ENCODE data around the gene DNAI1.
A peak's percentile ranks its signal among the peaks of the same experiment; 100 is the strongest.

The DNAI1 gene

GRCh38 chr9:34493972-34494535, 35.4 kb downstream of the DNAI1 start:
- Histone ChIP-seq H3K4me3 (replicated peaks; ENCODE audit: insufficient read depth, low read length) (no peak overlapping the region), H3K27me3 (ENCODE audit: insufficient read depth, poor library complexity, severe bottlenecking) (peaks cover 5% of the 10 kb centered on the region), H3K27ac (replicated peaks) (no peak overlapping the region)
- DNase-seq (ENCODE audit: low read depth in 1 of 2, low spot score in 1 of 2) = peak; percentile 5 to 14
- TF ChIP-seq REST (IDR thresholded peaks at IDR 0.05; ENCODE audit: insufficient replicate concordance, low read depth) (peak; percentile 98), CTCF (IDR thresholded peaks at IDR 0.05; ENCODE audit: insufficient read depth, low read length) (no peak)

GRCh38 chr9:34496149-34496712, 37.6 kb downstream of the DNAI1 start:
- Histone ChIP-seq H3K27me3 (ENCODE audit: insufficient read depth, poor library complexity, severe bottlenecking) (peaks cover 6% of the 10 kb centered on the region), H3K4me3 (replicated peaks; ENCODE audit: insufficient read depth, low read length) (no peak overlapping the region), H3K27ac (replicated peaks) (no peak overlapping the region)
- DNase-seq (ENCODE audit: low read depth in 1 of 2, low spot score in 1 of 2) = no peak
- TF ChIP-seq REST (IDR thresholded peaks at IDR 0.05; ENCODE audit: insufficient replicate concordance, low read depth) (no peak), CTCF (IDR thresholded peaks at IDR 0.05; ENCODE audit: insufficient read depth, low read length) (no peak), GABPA (IDR thresholded peaks at IDR 0.05; ENCODE audit: low read depth) (no peak), POLR2AphosphoS5 (IDR thresholded peaks at IDR 0.05; ENCODE audit: low read depth) (no peak), SPI1 (IDR thresholded peaks at IDR 0.05; ENCODE audit: borderline replicate concordance, low read depth) (no peak)

- Histone ChIP-seq H3K4me3 (replicated peaks; ENCODE audit: insufficient read depth, low read length) (no peak overlapping the region), H3K27me3 (ENCODE audit: insufficient read depth, poor library complexity, severe bottlenecking) (peaks cover 6% of the 10 kb centered on the region), H3K27ac (replicated peaks) (no peak overlapping the region)
- DNase-seq (ENCODE audit: low read depth in 1 of 2, low spot score in 1 of 2) = no peak
- TF ChIP-seq POLR2AphosphoS5 (IDR thresholded peaks at IDR 0.05; ENCODE audit: low read depth) (no peak), GABPA (IDR thresholded peaks at IDR 0.05; ENCODE audit: low read depth) (no peak), REST (IDR thresholded peaks at IDR 0.05; ENCODE audit: insufficient replicate concordance, low read depth) (no peak), SPI1 (IDR thresholded peaks at IDR 0.05; ENCODE audit: borderline replicate concordance, low read depth) (no peak), CTCF (IDR thresholded peaks at IDR 0.05; ENCODE audit: insufficient read depth, low read length) (no peak)
These were observed 39.9 kb downstream of the DNAI1 start for GRCh38 chr9:34498553-34498952.
